ENCODE results near the gene PCBP3. TPM values are rescaled to one million over a fixed set of nuclear protein-coding genes. Genes with fewer than 3 reads are reported as not detected.

PCBP3 gene
- total and polyA plus RNA-seq, 10 of the 15 experiments (the other 5 are each of a cell fraction or from before 2014, with no cell fraction given) = 0.09 to 1.3 (median 0.46) TPM; not detected in 3

DNA sequence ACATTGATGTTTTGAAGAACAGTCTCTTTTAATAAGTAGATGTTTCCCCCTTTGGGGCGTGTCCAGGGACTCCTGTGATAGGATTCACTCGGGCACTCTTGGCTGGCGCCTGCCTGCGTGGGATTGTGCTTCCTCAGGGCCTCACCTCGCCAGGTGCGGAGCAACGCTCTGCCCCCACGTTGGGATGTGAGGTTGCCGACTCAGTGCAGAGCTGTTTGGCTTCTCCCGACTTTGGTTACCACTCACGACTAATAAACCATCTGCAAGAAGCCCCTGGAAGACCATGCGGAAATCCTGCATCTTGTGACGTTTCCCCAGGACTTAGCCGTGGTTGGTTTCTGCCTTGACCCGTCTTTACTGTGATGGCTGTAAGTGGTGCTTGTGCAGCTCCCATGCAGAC, 106.4 kb downstream of the PCBP3 start:
- no peak for FAIRE-seq
- no peaks in the 10 kb centered on the region for H3K4me1 ChIP-seq (ENCODE audit: control insufficient read depth, insufficient read depth, low read length)
- H3K27me3 ChIP-seq (replicated peaks in 1 of 2; ENCODE audit: control insufficient read depth in 2 of 2, insufficient read depth in 2 of 2, low read length in 1 of 2) = no peaks in the 10 kb centered on the region; a peak in 1 of 4 replicates
- H3K9me3 ChIP-seq (replicated peaks; ENCODE audit: control insufficient read depth, insufficient read depth, low read length) = no peaks in the 10 kb centered on the region; the same call in 1 of the 3 replicates
- RAD21 ChIA-PET (ENCODE audit: unreplicated experiment) = no interaction called here
- intact Hi-C loops (cut with micrococcal nuclease; ENCODE audit: unreplicated experiment) = no loop called here
- BruUV-seq (replicated peaks) = no TSS peak
- no peak for DNase-seq (ENCODE audit: low read depth, low spot score)
- SMC1A ChIA-PET (ENCODE audit: uncharacterized antibody, unreplicated experiment) = interaction anchor here (0.5 kb wide), 1 partner anchor 337 kb away, joined by 3 read pairs; no protein-coding TSS in a partner anchor
- no peak overlapping the region for H3K9ac ChIP-seq (ENCODE audit: control insufficient read depth, insufficient read depth, low read length)
- H3K27ac ChIP-seq (ENCODE audit: control insufficient read depth, insufficient read depth) = no peak overlapping the region
- no peak for ATAC-seq
- TF ChIP-seq CHD4 (IDR thresholded peaks at IDR 0.05) (no peak), BCL3 (IDR thresholded peaks at IDR 0.05; ENCODE audit: borderline replicate concordance, insufficient read depth, low read depth, low read length, poor library complexity, severe bottlenecking) (no peak), YBX1 (IDR thresholded peaks at IDR 0.05) (no peak), YY1 (IDR thresholded peaks at IDR 0.05; ENCODE audit: low read depth, low read length) (no peak), HDAC2 (IDR thresholded peaks at IDR 0.05) (no peak), NFYB (IDR thresholded peaks at IDR 0.05; ENCODE audit: insufficient read depth, low read depth, low read length) (no peak), ZBED1 (IDR thresholded peaks at IDR 0.05; ENCODE audit: borderline replicate concordance) (no peak), IRF4 (IDR thresholded peaks at IDR 0.05; ENCODE audit: low read depth, low read length) (no peak), SIX5 (IDR thresholded peaks at IDR 0.05; ENCODE audit: low read depth, low read length, severe bottlenecking) (no peak), E2F4 (IDR thresholded peaks at IDR 0.05; ENCODE audit: low read depth, low read length) (no peak), STAT1 (conservative IDR thresholded peaks at IDR 0.05) (no peak), TCF3 (IDR thresholded peaks at IDR 0.05; ENCODE audit: borderline replicate concordance, insufficient read depth, low read depth, low read length) (no peak), ZBTB4 (CRISPR knock-in tag; IDR thresholded peaks at IDR 0.05) (no peak), MLLT1 (IDR thresholded peaks at IDR 0.05) (no peak), CBX5 (IDR thresholded peaks at IDR 0.05; ENCODE audit: low read depth) (no peak), MXI1 (IDR thresholded peaks at IDR 0.05; ENCODE audit: low read depth, low read length) (no peak)
- POLR2A ChIA-PET = no interaction called here
- no peak overlapping the region for H2AFZ ChIP-seq (ENCODE audit: control insufficient read depth, low read depth, low read length)
- no peaks in the 10 kb centered on the region for H4K20me1 ChIP-seq (ENCODE audit: control insufficient read depth, insufficient read depth)
- in situ Hi-C loops (cut with MboI) = no loop called here
- WGBS (ENCODE audit: insufficient coverage, insufficient replicate concordance, low lambda C conversion rate, missing lambda C conversion rate) = 74% methylated on average over 15 of the region's 15 CpGs
- H3K4me3 ChIP-seq = no peak overlapping the region
- no peak overlapping the region for H3K4me2 ChIP-seq (ENCODE audit: control insufficient read depth, insufficient read depth)
- no peaks in the 10 kb centered on the region for H3K36me3 ChIP-seq (ENCODE audit: control insufficient read depth in 2 of 2, insufficient read depth in 2 of 2, low read length in 1 of 2)
- H3K79me2 ChIP-seq (ENCODE audit: control insufficient read depth, insufficient read depth, low read length) = no peaks in the 10 kb centered on the region
- CTCF ChIA-PET = no interaction called here

Data from GM12878 (cell line).